Right kidney (tissue), 1 donor: ENCODE measurements around the gene SELENOM.
"Not testable (repeated sequence)": the region's sequence is repeated elsewhere in the genome, so short reads cannot be mapped to it uniquely, and the experiment has no call there.

Experiments
- DNase-seq: peaks from one replicate; pipeline ENCODE4 v3.0.0-alpha.2; 2016

The SELENOM gene

GRCh38 chr22:31134688-31135087 is 27.3 kb upstream of the SELENOM start:
- no peak for DNase-seq

GRCh38 chr22:31133911-31134310 is 26.5 kb upstream of the SELENOM start:
- DNase-seq, result no peak

GRCh38 chr22:31130873-31131272 is 23.5 kb upstream of the SELENOM start:
- DNase-seq, result no peak

GRCh38 chr22:31128156-31128555 is 20.8 kb upstream of the SELENOM start:
- DNase-seq, result no peak

GRCh38 chr22:31127181-31127772 is 19.9 kb upstream of the SELENOM start:
- no peak for DNase-seq

- no peak for DNase-seq
These were observed 19.5 kb upstream of the SELENOM start for GRCh38 chr22:31126869-31127175.

GRCh38 chr22:31126128-31126868 is 18.9 kb upstream of the SELENOM start:
- no peak for DNase-seq

- no peak for DNase-seq
These were observed 18.3 kb upstream of the SELENOM start for GRCh38 chr22:31125521-31126117.

GRCh38 chr22:31124811-31125465 is 17.6 kb upstream of the SELENOM start:
- no peak for DNase-seq

GRCh38 chr22:31124290-31124689 is 16.9 kb upstream of the SELENOM start:
- DNase-seq, result no peak

GRCh38 chr22:31123292-31123602 is 15.9 kb upstream of the SELENOM start:
- DNase-seq, result no peak

GRCh38 chr22:31122532-31123291 is 15.3 kb upstream of the SELENOM start, which contains the start of gene INPP5J:
TSS of gene INPP5J (plus strand) at chr22:31122966. CDS start at chr22:31123015, 49 bp downstream.
- peak; percentile 65 for DNase-seq

- DNase-seq, result no peak
These were observed 14.8 kb upstream of the SELENOM start for GRCh38 chr22:31122196-31122531.

- DNase-seq, result no peak
These were observed 14.0 kb upstream of the SELENOM start for GRCh38 chr22:31121403-31121802.

GRCh38 chr22:31120642-31121041 is 13.3 kb upstream of the SELENOM start:
- no peak for DNase-seq

GRCh38 chr22:31120230-31120629 is 12.9 kb upstream of the SELENOM start:
- no peak for DNase-seq

- DNase-seq, result no peak
These were observed 11.8 kb upstream of the SELENOM start for GRCh38 chr22:31119026-31119717.

- DNase-seq, result no peak
These were observed 10.9 kb upstream of the SELENOM start for GRCh38 chr22:31118046-31118820.

GRCh38 chr22:31112547-31113091 is 5.3 kb upstream of the SELENOM start:
- DNase-seq, result not testable (repeated sequence)

GRCh38 chr22:31107894-31108218 is 488 bp upstream of the SELENOM start:
- DNase-seq, result no peak

GRCh38 chr22:31106731-31107177 is 614 bp downstream of the SELENOM start:
- no peak for DNase-seq
